A673 (cell line): ENCODE data around the gene LMO2. TPM values are rescaled to one million over a fixed set of nuclear protein-coding genes. Genes with fewer than 3 reads are reported as not detected.
"Not testable (repeated sequence)": the region's sequence is repeated elsewhere in the genome, so short reads cannot be mapped to it uniquely, and the experiment has no call there.

Experiments used
- BruUV-seq: library from RNA; stranded (reverse); fragments of 400-500 nt; replicated peaks from 2 replicates; lab custom pipeline; 2021; lab: Mats Ljungman, UMichigan
- CTCF ChIA-PET: fragments of 300-600 bp; sonication (Branson Sonifier 250); formaldehyde crosslinking; loops from one replicate; lab custom pipeline; 2022; ENCODE audit warnings: antibody characterized with exemption; lab: Charles Lee
- POLR2A ChIA-PET: fragments of 300-600 bp; sonication (Branson Sonifier 250); formaldehyde crosslinking; loops from one replicate; lab custom pipeline; 2022; ENCODE audit warnings: antibody characterized with exemption; ENCODE audit not compliant: low non-redundant PET; lab: Charles Lee
- DNase-seq: peaks from one replicate; pipeline ENCODE4 v3.0.0-alpha.2; 2015; ENCODE audit warnings: low spot score
- H3K27ac ChIP-seq: fragments of 200-600 bp; sonication (generic); 2 replicates; pipeline ENCODE4 v1.5.1; 2016; ENCODE audit warnings: mixed run types, low read depth, mild to moderate bottlenecking, mixed read lengths, antibody characterized with exemption, low read length; ENCODE audit not compliant: poor library complexity, severe bottlenecking
- H3K27me3 ChIP-seq: fragments of 200-600 bp; sonication (generic); replicated peaks from 2 replicates; pipeline ENCODE4 v1.6.1; 2017; ENCODE audit warnings: mixed run types, low read depth, mild to moderate bottlenecking, mixed read lengths, antibody characterized with exemption, low read length; ENCODE audit not compliant: insufficient read depth, poor library complexity
- H3K36me3 ChIP-seq: fragments of 200-600 bp; sonication (generic); 2 replicates; pipeline ENCODE4 v1.6.1; 2016; ENCODE audit warnings: mixed run types, mild to moderate bottlenecking, mixed read lengths, antibody characterized with exemption, low read length; ENCODE audit not compliant: insufficient read depth, poor library complexity, severe bottlenecking
- H3K4me1 ChIP-seq: fragments of 200-600 bp; sonication (generic); 2 replicates; pipeline ENCODE4 v1.6.1; 2017; ENCODE audit warnings: mixed run types, mild to moderate bottlenecking, mixed read lengths, antibody characterized with exemption, low read length; ENCODE audit not compliant: insufficient read depth, poor library complexity, severe bottlenecking
- H3K4me3 ChIP-seq: fragments of 200-600 bp; sonication (generic); 2 replicates; pipeline ENCODE4 v1.5.1; 2016; ENCODE audit warnings: low read depth, mixed run types, mild to moderate bottlenecking, mixed read lengths, low read length; ENCODE audit not compliant: poor library complexity, severe bottlenecking
- H3K9me3 ChIP-seq: fragments of 200-600 bp; sonication (generic); 2 replicates; pipeline ENCODE4 v1.6.1; 2016; ENCODE audit warnings: mixed run types, low read depth, mild to moderate bottlenecking, mixed read lengths, antibody characterized with exemption, low read length; ENCODE audit not compliant: poor library complexity, severe bottlenecking
- CTCF ChIP-seq: fragments of 300-800, 200-600 bp; sonication (generic); conservative IDR thresholded peaks from 2 replicates; pipeline ENCODE4 v1.5.1; 2017; ENCODE audit warnings: low read depth, mild to moderate bottlenecking, antibody characterized with exemption, low read length, moderate library complexity, mixed read lengths
- EZH2 ChIP-seq: fragments of 200-600 bp; sonication (generic); IDR thresholded peaks from 2 replicates; pipeline ENCODE4 v1.6.1; 2017; ENCODE audit warnings: borderline replicate concordance, low read depth, mild to moderate bottlenecking, mixed read lengths, antibody characterized with exemption, low read length; ENCODE audit not compliant: poor library complexity, severe bottlenecking
- intact Hi-C: fragments of 100-400 bp; cut with micrococcal nuclease; formaldehyde crosslinking; loops from one replicate; pipeline ENCODE4 v1.10.0; 2022; ENCODE audit not compliant: unreplicated experiment
- total RNA-seq: library from RNA; stranded (reverse); gene quantifications from 2 replicates; pipeline ENCODE4 v1.2.3, GENCODE V29; 2021

Gene LMO2
- total RNA-seq, 1 experiment from 2014 or later: 39.0 TPM

DNA sequence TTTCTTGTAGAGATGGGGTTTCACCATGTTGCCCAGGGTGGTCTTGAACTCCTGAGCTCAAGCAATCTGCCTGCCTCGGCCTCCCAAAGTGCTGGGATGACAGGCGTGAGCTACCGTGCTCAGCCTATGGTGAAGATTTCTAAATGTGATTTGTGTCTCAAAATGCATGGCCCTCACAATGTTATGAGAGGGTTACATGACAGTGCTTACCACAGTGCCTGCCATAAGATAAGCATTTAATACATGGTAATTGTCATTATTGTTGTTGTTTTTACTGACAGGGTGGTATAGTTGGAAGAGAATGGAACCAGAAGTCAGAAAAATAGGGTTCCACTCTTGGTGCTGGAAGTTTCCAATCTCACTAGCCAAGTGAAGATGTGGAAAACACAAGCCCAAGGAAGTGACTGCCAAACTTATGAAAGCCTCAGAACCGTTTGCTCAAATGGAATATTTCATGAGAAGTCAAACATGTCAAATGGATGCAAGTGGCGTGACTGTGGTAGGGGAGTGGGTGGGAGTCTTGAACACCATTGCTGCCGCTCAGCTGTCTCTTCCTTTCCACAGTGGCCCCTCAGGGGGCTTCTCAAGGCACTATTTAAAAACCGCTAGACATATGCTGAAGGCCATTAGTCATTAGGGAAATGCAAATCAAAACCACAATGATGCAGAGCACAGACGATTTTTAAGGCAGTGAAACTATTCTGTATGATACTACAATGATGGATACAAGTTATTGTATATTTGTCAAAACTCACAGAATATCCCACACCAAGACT lies 29.1 kb upstream of the LMO2 start:
- ChIA-PET CTCF (no interaction called here), POLR2A (no interaction called here)
- TF ChIP-seq CTCF: no peak
- no peak for TF ChIP-seq EZH2
- Histone ChIP-seq H3K9me3 (no peaks in the 10 kb centered on the region), H3K27ac (no peak overlapping the region), H3K4me3 (no peak overlapping the region), H3K27me3 (no peaks in the 10 kb centered on the region), H3K4me1 (peaks cover 20% of the 10 kb centered on the region), H3K36me3 (no peaks in the 10 kb centered on the region)
- intact Hi-C loops: no loop called here
- BruUV-seq: no TSS peak
- peak; percentile 46 for DNase-seq

DNA sequence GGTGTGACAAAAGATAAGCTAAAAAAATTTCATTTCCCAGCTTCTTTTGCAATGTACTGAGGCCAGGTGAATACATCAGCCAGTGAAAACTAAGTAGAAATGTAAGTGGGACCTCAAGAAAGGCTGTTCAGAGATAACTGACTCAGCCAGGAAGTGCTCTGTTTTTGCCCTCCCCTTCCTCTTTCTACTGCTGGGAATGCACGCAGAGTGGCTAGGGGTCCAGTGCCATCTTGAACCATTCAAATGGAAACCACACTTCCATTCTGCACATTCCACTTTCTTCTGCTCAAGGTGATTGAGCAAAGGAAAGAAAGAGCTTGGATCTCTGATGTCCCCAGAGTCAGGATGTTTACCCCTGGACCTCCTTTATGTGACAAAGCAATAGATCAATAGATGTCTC lies 27.8 kb upstream of the LMO2 start:
- DNase-seq: no peak
- ChIA-PET CTCF (no interaction called here), POLR2A (interaction anchor here (0.5 kb wide), 1 partner anchor 358 kb away, joined by 3 read pairs; no protein-coding TSS in a partner anchor)
- no TSS peak for BruUV-seq
- H3K4me3 ChIP-seq: no peak overlapping the region
- H3K36me3 ChIP-seq: no peaks in the 10 kb centered on the region
- no peaks in the 10 kb centered on the region for H3K9me3 ChIP-seq
- H3K27me3 ChIP-seq: no peaks in the 10 kb centered on the region
- peaks cover 20% of the 10 kb centered on the region for H3K4me1 ChIP-seq
- TF ChIP-seq CTCF (no peak), EZH2 (no peak)
- H3K27ac ChIP-seq: no peak overlapping the region
- intact Hi-C loops: no loop called here

GRCh38 chr11:33917402-33917801 lies 25.5 kb upstream of the LMO2 start:
- peaks cover 14% of the 10 kb centered on the region for H3K4me1 ChIP-seq
- H3K27ac ChIP-seq, H3K4me3 ChIP-seq, H3K9me3 ChIP-seq, POLR2A ChIA-PET, BruUV-seq, DNase-seq, CTCF ChIA-PET, H3K36me3 ChIP-seq, intact Hi-C loops, H3K27me3 ChIP-seq: not testable (repeated sequence)

GRCh38 chr11:33916736-33917135 lies 24.9 kb upstream of the LMO2 start:
- BruUV-seq: no TSS peak
- Histone ChIP-seq H3K4me3 (no peak overlapping the region), H3K36me3 (no peaks in the 10 kb centered on the region), H3K4me1 (peaks cover 20% of the 10 kb centered on the region), H3K27me3 (no peaks in the 10 kb centered on the region), H3K27ac (no peak overlapping the region), H3K9me3 (peaks cover 9% of the 10 kb centered on the region)
- DNase-seq: no peak
- ChIA-PET CTCF (no interaction called here), POLR2A (no interaction called here)
- intact Hi-C loops: no loop called here
- TF ChIP-seq EZH2: no peak
- no peak for TF ChIP-seq CTCF
